Common myeloid progenitor, CD34-positive (primary cell): Measurements from ENCODE around the gene CCNI2. TPM values are rescaled to one million over a fixed set of nuclear protein-coding genes. Genes with fewer than 3 reads are reported as not detected.

Source experiments
- CTCF ChIA-PET: fragments of 350-600 bp; sonication (Branson Sonifier 250); formaldehyde crosslinking; loops from one replicate; lab custom pipeline; 2021; ENCODE audit warnings: antibody characterized with exemption; lab: Charles Lee
- POLR2A ChIA-PET: fragments of 350-600 bp; sonication (Branson Sonifier 250); formaldehyde crosslinking; loops from one replicate; lab custom pipeline; 2021; ENCODE audit warnings: antibody characterized with exemption; lab: Charles Lee
- DNase-seq, 3 donors: peaks; one replicate each; pipeline versions ENCODE4 v3.0.0 to v3.0.0-alpha.2; 2013
- H3K27ac ChIP-seq, 2 experiments: 1 replicate in 1 of 2; 2 replicates in 1 of 2; pipeline ENCODE4 v1.7.0; 2013; ENCODE audit warnings: inconsistent platforms in 2 of 2, low read length in 2 of 2, mild to moderate bottlenecking in 2 of 2, low read depth in 1 of 2, moderate library complexity in 1 of 2; ENCODE audit not compliant: severe bottlenecking in 2 of 2, insufficient read depth in 1 of 2, poor library complexity in 1 of 2
- H3K27me3 ChIP-seq, 5 experiments: replicated peaks in 2 of 5; 1 replicate in 3 of 5; 2 replicates in 2 of 5; pipeline versions ENCODE4 v1.6.1 to v1.7.0; 2013; ENCODE audit warnings: low read length in 4 of 5, mild to moderate bottlenecking in 2 of 5, moderate library complexity in 2 of 5, inconsistent platforms in 1 of 5; ENCODE audit not compliant: insufficient read depth in 5 of 5, control insufficient read depth in 4 of 5
- H3K36me3 ChIP-seq, 4 experiments: 1 replicate in 2 of 4; 2 replicates in 2 of 4; pipeline versions ENCODE4 v1.6.1 to v1.7.0; 2013; ENCODE audit warnings: low read length in 3 of 4, control low read depth in 1 of 4, mild to moderate bottlenecking in 1 of 4; ENCODE audit not compliant: control insufficient read depth in 4 of 4, insufficient read depth in 4 of 4
- H3K4me1 ChIP-seq, 4 experiments: 1 replicate in 3 of 4; 2 replicates in 1 of 4; pipeline versions ENCODE4 v1.6.1 to v1.7.1; 2013; ENCODE audit warnings: low read length in 3 of 4, mild to moderate bottlenecking in 3 of 4, control low read depth in 1 of 4, inconsistent platforms in 1 of 4, moderate library complexity in 1 of 4; ENCODE audit not compliant: control insufficient read depth in 4 of 4, insufficient read depth in 4 of 4; ENCODE audit errors: control extremely low read depth in 1 of 4
- H3K4me3 ChIP-seq, 7 experiments: 1 replicate in 4 of 7; 2 replicates in 3 of 7; pipeline versions ENCODE4 v1.5.1 to v1.7.0; 2013; ENCODE audit warnings: mild to moderate bottlenecking in 7 of 7, low read length in 6 of 7, moderate library complexity in 6 of 7, inconsistent platforms in 2 of 7, low read depth in 2 of 7, control low read depth in 1 of 7; ENCODE audit not compliant: insufficient read depth in 4 of 7, control insufficient read depth in 1 of 7; ENCODE audit errors: extremely low read depth in 1 of 7
- H3K9me3 ChIP-seq, 5 experiments: 1 replicate in 4 of 5; 2 replicates in 1 of 5; pipeline versions ENCODE4 v1.6.1 to v1.7.1; 2013; ENCODE audit warnings: low read length in 4 of 5, mild to moderate bottlenecking in 2 of 5, inconsistent platforms in 1 of 5, low read depth in 1 of 5, moderate library complexity in 1 of 5; ENCODE audit not compliant: control insufficient read depth in 4 of 5, insufficient read depth in 2 of 5; ENCODE audit errors: control extremely low read depth in 1 of 5
- WGBS: methylation state at CpG from one replicate; pipeline ENCODE4 v1.1.5; 2013; ENCODE audit not compliant: insufficient coverage; 5-methylcytosine and 5-hydroxymethylcytosine counted together
- polyA plus RNA-seq: library from polyadenylated mRNA; unstranded; fragments of 120-200 nt; gene quantifications from one replicate; pipeline ENCODE4 v1.2.1, GENCODE V29; 2013

The CCNI2 gene
- polyA plus RNA-seq, result 0.57 TPM

GRCh38 chr5:132746954-132747615 lies at the start of gene CCNI2:
Gene CCNI2, plus strand, starts transcription at chr5:132747426. Its CDS starts 70 bp downstream, at chr5:132747496.
- Histone ChIP-seq H3K4me3 (peak within 1 kb of the TSS; percentile 21 to 70 (median 38)), H3K4me1 (peaks cover 0 to 12% (median 10%) of the 10 kb centered on the region in 4 experiments), H3K36me3 (no peaks in the 10 kb centered on the region), H3K27ac (no peak within 1 kb of the TSS), H3K9me3 (peaks cover 0 to 5% (median 1%) of the 10 kb centered on the region in 5 experiments), H3K27me3 (peaks cover 4 to 49% (median 26%) of the 10 kb centered on the region in 5 experiments)
- POLR2A ChIA-PET, result no interaction called here
- CTCF ChIA-PET, result interaction anchor here (1.0 to 2.1 kb wide), 5 partner anchors 10 to 115 kb away, joined by 3 to 5 read pairs (median 4); no protein-coding TSS in a partner anchor
- WGBS, result under 1% methylated on average over 40 of the region's 59 CpGs
- DNase-seq, result peak in 2 of 3 donors; percentile 37 to 46

GRCh38 chr5:132704875-132705274 lies 42.4 kb upstream of the CCNI2 start:
- WGBS, result no CpG with 5 or more reads among the region's 1 CpG
- no peak for DNase-seq
- Histone ChIP-seq H3K36me3 (peaks cover 4 to 9% (median 7%) of the 10 kb centered on the region in 4 experiments), H3K4me1 (peaks cover 0 to 5% (median 2%) of the 10 kb centered on the region in 4 experiments), H3K27ac (no peak overlapping the region), H3K9me3 (no peaks in the 10 kb centered on the region), H3K27me3 (no peaks in the 10 kb centered on the region), H3K4me3 (no peak overlapping the region)
- ChIA-PET CTCF (interaction anchor here (1.0 to 1.7 kb wide), 3 partner anchors 28 to 156 kb away, joined by 3 to 4 read pairs (median 3); no protein-coding TSS in a partner anchor), POLR2A (no interaction called here)

- Histone ChIP-seq H3K27me3 (no peaks in the 10 kb centered on the region), H3K4me1 (peaks cover 0 to 5% (median 2%) of the 10 kb centered on the region in 4 experiments), H3K27ac (no peak overlapping the region), H3K36me3 (no peaks in the 10 kb centered on the region), H3K9me3 (no peaks in the 10 kb centered on the region), H3K4me3 (no peak overlapping the region)
- CTCF ChIA-PET, result interaction anchor here (0.9 to 1.8 kb wide), 5 partner anchors 8 to 182 kb away, joined by 3 to 6 read pairs (median 3); no protein-coding TSS in a partner anchor
- POLR2A ChIA-PET, result no interaction called here
- DNase-seq, result no peak
Measured at GRCh38 chr5:132708645-132709044, 38.6 kb upstream of the CCNI2 start.

GRCh38 chr5:132714456-132715307 lies 32.5 kb upstream of the CCNI2 start:
- ChIA-PET CTCF (interaction anchor here (0.6 to 3.4 kb wide), 9 partner anchors 11 to 327 kb away, joined by 3 to 15 read pairs (median 4); partner anchors contain the start of gene IL13), POLR2A (no interaction called here)
- Histone ChIP-seq H3K36me3 (no peaks in the 10 kb centered on the region), H3K9me3 (no peaks in the 10 kb centered on the region), H3K4me3 (no peak overlapping the region), H3K4me1 (no peaks in the 10 kb centered on the region), H3K27ac (no peak overlapping the region), H3K27me3 (no peaks in the 10 kb centered on the region)
- peak; percentile 20 to 46 (median 39) for DNase-seq
- 65% methylated on average over 7 of the region's 11 CpGs for WGBS

- Histone ChIP-seq H3K4me1 (no peaks in the 10 kb centered on the region), H3K27me3 (no peaks in the 10 kb centered on the region), H3K4me3 (no peak overlapping the region), H3K9me3 (no peaks in the 10 kb centered on the region), H3K27ac (no peak overlapping the region), H3K36me3 (no peaks in the 10 kb centered on the region)
- ChIA-PET POLR2A (no interaction called here), CTCF (interaction anchor here (3.3 kb wide), 1 partner anchor 101 kb away, joined by 10 read pairs; no protein-coding TSS in a partner anchor)
- WGBS, result 94% methylated on average over 3 of the region's 5 CpGs
- no peak for DNase-seq
Measured at GRCh38 chr5:132718544-132719312, 28.5 kb upstream of the CCNI2 start.

- CTCF ChIA-PET, result interaction anchor here (1.4 kb wide), 1 partner anchor 9 kb away, joined by 3 read pairs; no protein-coding TSS in a partner anchor
- WGBS, result no CpG with 5 or more reads among the region's 2 CpGs
- no peak overlapping the region for H3K27ac ChIP-seq
- no peak for DNase-seq
- POLR2A ChIA-PET, result no interaction called here
- H3K9me3 ChIP-seq, result no peaks in the 10 kb centered on the region
- H3K4me1 ChIP-seq, result no peaks in the 10 kb centered on the region
- peaks cover 0 to 2% (median under 1%) of the 10 kb centered on the region in 4 experiments for H3K36me3 ChIP-seq
- no peak overlapping the region for H3K4me3 ChIP-seq
- H3K27me3 ChIP-seq, result no peaks in the 10 kb centered on the region
Measured at GRCh38 chr5:132725745-132726144, 21.5 kb upstream of the CCNI2 start.
